Measurements from ENCODE around the gene TCP11L2. TPM values are rescaled to one million over a fixed set of nuclear protein-coding genes. Genes with fewer than 3 reads are reported as not detected.
"Not testable (repeated sequence)": the region's sequence is repeated elsewhere in the genome, so short reads cannot be mapped to it uniquely, and the experiment has no call there.

TCP11L2 gene
- total RNA-seq, 1 experiment from 2014 or later, result 5.1 TPM

- no peak for DNase-seq (ENCODE audit: low read depth)
These were observed 18.0 kb upstream of the TCP11L2 start for GRCh38 chr12:106284358-106285105.

GRCh38 chr12:106285982-106286381, 16.6 kb upstream of the TCP11L2 start:
- DNase-seq (ENCODE audit: low read depth), result no peak

GRCh38 chr12:106286576-106287162, 15.9 kb upstream of the TCP11L2 start:
- not testable (repeated sequence) for DNase-seq (ENCODE audit: low read depth)

GRCh38 chr12:106287364-106287763, 15.2 kb upstream of the TCP11L2 start:
- DNase-seq (ENCODE audit: low read depth), result no peak

GRCh38 chr12:106288101-106288493, 14.4 kb upstream of the TCP11L2 start:
- no peak for DNase-seq (ENCODE audit: low read depth)

GRCh38 chr12:106288494-106289195, 13.9 kb upstream of the TCP11L2 start:
- DNase-seq (ENCODE audit: low read depth), result peak; percentile 79

GRCh38 chr12:106289196-106289681, 13.3 kb upstream of the TCP11L2 start:
- no peak for DNase-seq (ENCODE audit: low read depth)

- DNase-seq (ENCODE audit: low read depth), result no peak
These were observed 11.9 kb upstream of the TCP11L2 start for GRCh38 chr12:106290666-106291065.

GRCh38 chr12:106291342-106291741, 11.2 kb upstream of the TCP11L2 start:
- no peak for DNase-seq (ENCODE audit: low read depth)

- no peak for DNase-seq (ENCODE audit: low read depth)
These were observed 10.2 kb upstream of the TCP11L2 start for GRCh38 chr12:106292339-106292738.

- DNase-seq (ENCODE audit: low read depth), result peak; percentile 72
These were observed 6.2 kb upstream of the TCP11L2 start for GRCh38 chr12:106296179-106296877.

GRCh38 chr12:106297075-106297474, 5.5 kb upstream of the TCP11L2 start:
- no peak for DNase-seq (ENCODE audit: low read depth)

- no peak for DNase-seq (ENCODE audit: low read depth)
These were observed 4.9 kb upstream of the TCP11L2 start for GRCh38 chr12:106297681-106298080.

GRCh38 chr12:106299202-106299774, 3.2 kb upstream of the TCP11L2 start:
- DNase-seq (ENCODE audit: low read depth), result no peak

GRCh38 chr12:106300761-106301160, 1.8 kb upstream of the TCP11L2 start:
- no peak for DNase-seq (ENCODE audit: low read depth)

- no peak for DNase-seq (ENCODE audit: low read depth)
These were observed 1.3 kb upstream of the TCP11L2 start for GRCh38 chr12:106301241-106301610.

- no peak for DNase-seq (ENCODE audit: low read depth)
These were observed 767 bp upstream of the TCP11L2 start for GRCh38 chr12:106301611-106302321.

- peak; percentile 57 for DNase-seq (ENCODE audit: low read depth)
These were observed 778 bp downstream of the TCP11L2 start for GRCh38 chr12:106303202-106303820.

- no peak for DNase-seq (ENCODE audit: low read depth)
These were observed 1.5 kb downstream of the TCP11L2 start for GRCh38 chr12:106304001-106304421.

GRCh38 chr12:106304797-106305196, 2.3 kb downstream of the TCP11L2 start:
- DNase-seq (ENCODE audit: low read depth), result no peak
